Smooth muscle cell of the umbilical artery (primary cell): ENCODE results near the gene ARGFX. TPM values are rescaled to one million over a fixed set of nuclear protein-coding genes. Genes with fewer than 3 reads are reported as not detected.

Experiments used
- total RNA-seq: library from RNA; depleted of rRNA; stranded (reverse); fragments of >200 nt; gene quantifications from 2 replicates; pipeline ENCODE4 v1.2.3, GENCODE V29; 2014

Gene ARGFX
- total RNA-seq: not detected in 2 replicates

GRCh38 chr3:121567649-121568048 is at the start of gene ARGFX:
TSS of gene ARGFX (plus strand) at chr3:121567949. CDS start at chr3:121570714, 2,765 bp downstream.

GRCh38 chr3:121545574-121546455 is 21.9 kb upstream of the ARGFX start, which contains the start of gene POLQ:
TSS of gene POLQ (minus strand) at chr3:121545988. CDS start at chr3:121545877, 111 bp downstream.

GRCh38 chr3:121592856-121593702 is 25.3 kb downstream of the ARGFX start, which contains the start of gene FBXO40:
TSS of gene FBXO40 (plus strand) at chr3:121593379. CDS start at chr3:121620576, 27,197 bp downstream.

Other genes starting within 250 kb of the ARGFX start
- gene POLQ, start 22.0 kb upstream of the ARGFX start, total RNA-seq: 0.59 and 5.7 TPM in 2 replicates
- not detected in 2 replicates for gene FBXO40, start 25.4 kb downstream of the ARGFX start, total RNA-seq
- 3.3 and 6.5 TPM in 2 replicates for gene HCLS1, start 93.0 kb downstream of the ARGFX start, total RNA-seq
- gene GOLGB1, start 181.8 kb downstream of the ARGFX start, total RNA-seq: 65.3 and 93.2 TPM in 2 replicates